ENCODE data around the gene SLC17A7. TPM values are rescaled to one million over a fixed set of nuclear protein-coding genes. Genes with fewer than 3 reads are reported as not detected.
A peak's percentile ranks its signal among the peaks of the same experiment; 100 is the strongest.

The SLC17A7 gene
- total and polyA plus RNA-seq, 2 donors (not counting 1 experiment from before 2014, with no cell fraction given) = 0.60 to 0.89 TPM

- Histone ChIP-seq H4K20me1 (ENCODE audit: control insufficient read depth, insufficient read depth, low read length, poor library complexity, severe bottlenecking) (peaks cover 35% of the 10 kb centered on the region), H3K27ac (ENCODE audit: low read length in 2 of 2) (no peak overlapping the region), H3K36me3 (replicated peaks in 1 of 2; ENCODE audit: control extremely low read depth in 1 of 2, control insufficient read depth in 1 of 2, extremely low read depth in 1 of 2, insufficient read depth in 2 of 2, low read length in 1 of 2) (peaks cover 0 to 56% of the 10 kb centered on the region in 2 experiments), H3K9ac (ENCODE audit: low read length) (no peak overlapping the region), H2AFZ (ENCODE audit: insufficient read depth, low read depth, low read length, poor library complexity, severe bottlenecking) (no peak overlapping the region), H3K9me3 (ENCODE audit: control extremely low read depth in 1 of 3, control insufficient read depth in 2 of 3, insufficient read depth in 1 of 3, low read length in 2 of 3) (peaks cover 0 to 2% (median 0%) of the 10 kb centered on the region in 3 donors), H3K79me2 (ENCODE audit: control insufficient read depth, insufficient read depth, low read length) (peaks cover 63% of the 10 kb centered on the region), H3K4me1 (ENCODE audit: control insufficient read depth in 2 of 2, insufficient read depth in 2 of 2, low read length in 2 of 2) (peaks cover 3 to 13% of the 10 kb centered on the region in 2 donors), H3K4me2 (replicated peaks; ENCODE audit: low read depth, low read length, poor library complexity, severe bottlenecking) (no peak overlapping the region), H3K4me3 (ENCODE audit: control extremely low read depth in 1 of 5, extremely low read depth in 1 of 5, insufficient read depth in 1 of 5, low read depth in 2 of 5, low read length in 4 of 5) (no peak overlapping the region), H3K27me3 (replicated peaks in 1 of 4; ENCODE audit: control extremely low read depth in 1 of 4, control insufficient read depth in 3 of 4, insufficient read depth in 4 of 4, low read length in 3 of 4) (no peaks in the 10 kb centered on the region)
- Mint-ChIP-seq H3K27ac (peak overlapping the region; percentile 6), H3K27me3 (no peaks in the 10 kb centered on the region), H3K4me3 (no peak overlapping the region), H3K9me3 (ENCODE audit: insufficient read depth) (no peaks in the 10 kb centered on the region), H3K4me1 (peaks cover 8% of the 10 kb centered on the region)
- ATAC-seq (ENCODE audit: low read depth) = no peak
- no peak for DNase-seq
- ChIA-PET POLR2A (no interaction called here), CTCF (interaction anchor here (1.2 kb wide), 1 partner anchor 87 kb away, joined by 4 read pairs; no protein-coding TSS in a partner anchor)
- 91% methylated on average over 10 of the region's 12 CpGs for WGBS (ENCODE audit: insufficient coverage)
- intact Hi-C loops (cut with micrococcal nuclease) = no loop called here
- TF ChIP-seq, protein P1, sequence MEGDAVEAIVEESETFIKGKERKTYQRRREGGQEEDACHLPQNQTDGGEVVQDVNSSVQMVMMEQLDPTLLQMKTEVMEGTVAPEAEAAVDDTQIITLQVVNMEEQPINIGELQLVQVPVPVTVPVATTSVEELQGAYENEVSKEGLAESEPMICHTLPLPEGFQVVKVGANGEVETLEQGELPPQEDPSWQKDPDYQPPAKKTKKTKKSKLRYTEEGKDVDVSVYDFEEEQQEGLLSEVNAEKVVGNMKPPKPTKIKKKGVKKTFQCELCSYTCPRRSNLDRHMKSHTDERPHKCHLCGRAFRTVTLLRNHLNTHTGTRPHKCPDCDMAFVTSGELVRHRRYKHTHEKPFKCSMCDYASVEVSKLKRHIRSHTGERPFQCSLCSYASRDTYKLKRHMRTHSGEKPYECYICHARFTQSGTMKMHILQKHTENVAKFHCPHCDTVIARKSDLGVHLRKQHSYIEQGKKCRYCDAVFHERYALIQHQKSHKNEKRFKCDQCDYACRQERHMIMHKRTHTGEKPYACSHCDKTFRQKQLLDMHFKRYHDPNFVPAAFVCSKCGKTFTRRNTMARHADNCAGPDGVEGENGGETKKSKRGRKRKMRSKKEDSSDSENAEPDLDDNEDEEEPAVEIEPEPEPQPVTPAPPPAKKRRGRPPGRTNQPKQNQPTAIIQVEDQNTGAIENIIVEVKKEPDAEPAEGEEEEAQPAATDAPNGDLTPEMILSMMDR (IDR thresholded peaks at IDR 0.05) = no peak
- no peak for TF ChIP-seq EZH2 (IDR thresholded peaks at IDR 0.05; ENCODE audit: borderline replicate concordance, insufficient read depth, low read depth, low read length, poor library complexity, severe bottlenecking)
These were observed 18.1 kb upstream of the SLC17A7 start for GRCh38 chr19:49459388-49459787.

- peaks cover 35% of the 10 kb centered on the region for H4K20me1 ChIP-seq (ENCODE audit: control insufficient read depth, insufficient read depth, low read length, poor library complexity, severe bottlenecking)
- H3K9me3 ChIP-seq (ENCODE audit: control extremely low read depth in 1 of 3, control insufficient read depth in 2 of 3, insufficient read depth in 1 of 3, low read length in 2 of 3) = peaks cover 0 to 3% (median 0%) of the 10 kb centered on the region in 3 donors
- peaks cover 70% of the 10 kb centered on the region for H3K79me2 ChIP-seq (ENCODE audit: control insufficient read depth, insufficient read depth, low read length)
- no peak overlapping the region for H3K9ac ChIP-seq (ENCODE audit: low read length)
- no peaks in the 10 kb centered on the region for H3K9me3 Mint-ChIP-seq (ENCODE audit: insufficient read depth)
- peaks cover 0 to 52% of the 10 kb centered on the region in 2 experiments for H3K36me3 ChIP-seq (replicated peaks in 1 of 2; ENCODE audit: control extremely low read depth in 1 of 2, control insufficient read depth in 1 of 2, extremely low read depth in 1 of 2, insufficient read depth in 2 of 2, low read length in 1 of 2)
- H3K27me3 ChIP-seq (replicated peaks in 1 of 4; ENCODE audit: control extremely low read depth in 1 of 4, control insufficient read depth in 3 of 4, insufficient read depth in 4 of 4, low read length in 3 of 4) = no peaks in the 10 kb centered on the region
- H3K27ac ChIP-seq (ENCODE audit: low read length in 2 of 2) = no peak overlapping the region
- TF ChIP-seq, protein P1 (IDR thresholded peaks at IDR 0.05) = no peak
- TF ChIP-seq EZH2 (IDR thresholded peaks at IDR 0.05; ENCODE audit: borderline replicate concordance, insufficient read depth, low read depth, low read length, poor library complexity, severe bottlenecking) = no peak
- ChIA-PET POLR2A (no interaction called here), CTCF (interaction anchor here (0.6 to 0.9 kb wide), 2 partner anchors 11 to 13 kb away, joined by 3 to 4 read pairs; no protein-coding TSS in a partner anchor)
- no peak for ATAC-seq (ENCODE audit: low read depth)
- H3K27ac Mint-ChIP-seq = no peak overlapping the region
- WGBS (ENCODE audit: insufficient coverage) = 85% methylated on average over 2 of the region's 5 CpGs
- H3K4me1 ChIP-seq (ENCODE audit: control insufficient read depth in 2 of 2, insufficient read depth in 2 of 2, low read length in 2 of 2) = peaks cover 9 to 21% of the 10 kb centered on the region in 2 donors
- no peak overlapping the region for H3K4me3 ChIP-seq (ENCODE audit: control extremely low read depth in 1 of 5, extremely low read depth in 1 of 5, insufficient read depth in 1 of 5, low read depth in 2 of 5, low read length in 4 of 5)
- no peak overlapping the region for H3K4me2 ChIP-seq (replicated peaks; ENCODE audit: low read depth, low read length, poor library complexity, severe bottlenecking)
- H3K4me1 Mint-ChIP-seq = peaks cover 16% of the 10 kb centered on the region
- H3K27me3 Mint-ChIP-seq = no peaks in the 10 kb centered on the region
- no peak overlapping the region for H2AFZ ChIP-seq (ENCODE audit: insufficient read depth, low read depth, low read length, poor library complexity, severe bottlenecking)
- DNase-seq = no peak
- intact Hi-C loops (cut with micrococcal nuclease) = no loop called here
- no peak overlapping the region for H3K4me3 Mint-ChIP-seq
These were observed 17.2 kb upstream of the SLC17A7 start for GRCh38 chr19:49458567-49458903.
